Natural killer cell (primary cell): Measurements from ENCODE around the gene TNIP3. TPM values are rescaled to one million over a fixed set of nuclear protein-coding genes. Genes with fewer than 3 reads are reported as not detected.

Experiments
- ATAC-seq, 3 donors: fragments of 150-1000 bp in 2 of 3; fragments of 200-7000 bp in 1 of 3; cut with Tn5 transposase; 1 replicate in 1 of 3; 2 replicates in 2 of 3; pipeline ENCODE4 v1.10.0; 2021; ENCODE audit warnings: mild to moderate bottlenecking in 2 of 3, moderate library complexity in 2 of 3
- DNase-seq, 2 donors: peaks; one replicate each; pipeline versions ENCODE4 v3.0.0 to v3.0.0-alpha.2; 2013 to 2021; ENCODE audit warnings: mixed read lengths in 1 of 2
- H3K27ac ChIP-seq: one replicate; pipeline ENCODE4 v1.5.1; 2013; ENCODE audit warnings: mild to moderate bottlenecking, low read length
- H3K27me3 ChIP-seq: one replicate; pipeline ENCODE4 v1.6.1; 2013; ENCODE audit warnings: low read length; ENCODE audit not compliant: control insufficient read depth, insufficient read depth
- H3K36me3 ChIP-seq: one replicate; pipeline ENCODE4 v1.6.1; 2013; ENCODE audit warnings: low read length; ENCODE audit not compliant: control insufficient read depth, insufficient read depth
- H3K4me1 ChIP-seq: one replicate; pipeline ENCODE4 v1.6.1; 2013; ENCODE audit warnings: low read length; ENCODE audit not compliant: control insufficient read depth, insufficient read depth
- H3K4me3 ChIP-seq: one replicate; pipeline ENCODE4 v1.5.1; 2013; ENCODE audit warnings: low read length
- H3K9me3 ChIP-seq: one replicate; pipeline ENCODE4 v1.6.1; 2013; ENCODE audit warnings: low read length; ENCODE audit not compliant: control insufficient read depth, insufficient read depth
- H3K27ac Mint-ChIP-seq, 2 donors: one replicate each; pipeline ENCODE4 v1.8.0; 2022; ENCODE audit warnings: mild to moderate bottlenecking in 2 of 2, mixed read lengths in 2 of 2, moderate library complexity in 1 of 2
- H3K27me3 Mint-ChIP-seq, 2 donors: one replicate each; pipeline ENCODE4 v1.8.0; 2022; ENCODE audit warnings: low read depth in 2 of 2, mixed read lengths in 2 of 2
- H3K36me3 Mint-ChIP-seq: one replicate; pipeline ENCODE4 v1.8.0; 2022; ENCODE audit warnings: mixed read lengths
- H3K4me1 Mint-ChIP-seq, 2 donors: one replicate each; pipeline ENCODE4 v1.8.0; 2022; ENCODE audit warnings: mixed read lengths in 2 of 2
- H3K4me3 Mint-ChIP-seq: one replicate; pipeline ENCODE4 v1.8.0; 2022; ENCODE audit warnings: mild to moderate bottlenecking, moderate library complexity, mixed read lengths
- H3K9me3 Mint-ChIP-seq, 2 donors: one replicate each; pipeline ENCODE4 v1.8.0; 2022; ENCODE audit warnings: mixed read lengths in 2 of 2
- CTCF ChIP-seq: fragments of 200-600 bp; IDR thresholded peaks from one replicate; pipeline ENCODE4 v1.8.0; 2022; ENCODE audit warnings: antibody characterized with exemption
- WGBS: methylation state at CpG from one replicate; pipeline ENCODE4 v1.1.7; 2013; ENCODE audit warnings: missing lambda C conversion rate; ENCODE audit not compliant: insufficient coverage; 5-methylcytosine and 5-hydroxymethylcytosine counted together
- intact Hi-C: fragments of 100-400 bp; cut with micrococcal nuclease; formaldehyde crosslinking; loops from one replicate; pipeline ENCODE4 v1.14.2; 2022
- total RNA-seq, 4 donors: library from RNA; stranded (reverse); fragments of 120-200 nt in 1 of 4; gene quantifications; one replicate each; pipeline versions ENCODE4 v1.2.3 to v1.2.4, GENCODE V29; 2013 to 2022

The TNIP3 gene
- total RNA-seq, 3 donors from 2014 or later (not counting 1 experiment from before 2014, with no cell fraction given) = 0.45 to 2.5 (median 0.64) TPM

GRCh38 chr4:121187206-121187605 lies 23.1 kb upstream of the TNIP3 start:
- TF ChIP-seq CTCF = no peak
- Histone ChIP-seq H3K4me1 (peaks cover 29% of the 10 kb centered on the region), H3K27me3 (no peaks in the 10 kb centered on the region), H3K4me3 (no peak overlapping the region), H3K27ac (no peak overlapping the region), H3K36me3 (no peaks in the 10 kb centered on the region), H3K9me3 (no peaks in the 10 kb centered on the region)
- DNase-seq (no peak), ATAC-seq (no peak)
- Mint-ChIP-seq H3K36me3 (no peaks in the 10 kb centered on the region), H3K4me1 (peaks cover 56 to 59% of the 10 kb centered on the region in 2 donors), H3K27ac (peak overlapping the region; percentile 36 to 47), H3K27me3 (no peaks in the 10 kb centered on the region), H3K4me3 (no peak overlapping the region), H3K9me3 (no peaks in the 10 kb centered on the region)
- intact Hi-C loops = loop anchor here (10.0 kb wide), 1 partner anchor 1112 kb away; no protein-coding TSS in a partner anchor
- WGBS = 91% methylated on average over 1 of the region's 1 CpG

GRCh38 chr4:121185960-121186359 lies 21.8 kb upstream of the TNIP3 start:
- H3K4me1 ChIP-seq = peaks cover 26% of the 10 kb centered on the region
- 52% methylated on average over 10 of the region's 10 CpGs for WGBS
- no peaks in the 10 kb centered on the region for H3K27me3 ChIP-seq

GRCh38 chr4:121183989-121184388 lies 19.9 kb upstream of the TNIP3 start:
- H3K4me3 ChIP-seq = no peak overlapping the region
- peaks cover 20% of the 10 kb centered on the region for H3K4me1 ChIP-seq
- H3K27me3 ChIP-seq = no peaks in the 10 kb centered on the region
- ATAC-seq (no peak), DNase-seq (no peak)
- no peaks in the 10 kb centered on the region for H3K9me3 ChIP-seq
- intact Hi-C loops = loop anchor here (10.0 kb wide), 1 partner anchor 1109 kb away; no protein-coding TSS in a partner anchor
- no CpG with 5 or more reads among the region's 1 CpG for WGBS
- no peak overlapping the region for H3K4me3 Mint-ChIP-seq
- H3K36me3 Mint-ChIP-seq = no peaks in the 10 kb centered on the region
- H3K4me1 Mint-ChIP-seq = peaks cover 48 to 57% of the 10 kb centered on the region in 2 donors
- H3K27ac ChIP-seq = no peak overlapping the region
- TF ChIP-seq CTCF = no peak
- no peaks in the 10 kb centered on the region for H3K9me3 Mint-ChIP-seq
- no peaks in the 10 kb centered on the region for H3K36me3 ChIP-seq
- peak overlapping the region in 1 of 2 donors; percentile 20 for H3K27ac Mint-ChIP-seq
- peaks cover 0 to 2% of the 10 kb centered on the region in 2 donors for H3K27me3 Mint-ChIP-seq

More at GRCh38 chr4:121185960-121186359, 21.8 kb upstream of the TNIP3 start:
- Histone ChIP-seq H3K36me3 (no peaks in the 10 kb centered on the region), H3K27ac (no peak overlapping the region), H3K4me3 (no peak overlapping the region), H3K9me3 (no peaks in the 10 kb centered on the region)
- H3K4me1 Mint-ChIP-seq = peaks cover 57 to 63% of the 10 kb centered on the region in 2 donors
- H3K27me3 Mint-ChIP-seq = no peaks in the 10 kb centered on the region
- ATAC-seq (no peak), DNase-seq (no peak)
- H3K27ac Mint-ChIP-seq = peak overlapping the region; percentile 57 to 58
- TF ChIP-seq CTCF = no peak
- intact Hi-C loops = loop anchor here (10.0 kb wide), 1 partner anchor 1111 kb away; no protein-coding TSS in a partner anchor
- H3K36me3 Mint-ChIP-seq = no peaks in the 10 kb centered on the region
- H3K4me3 Mint-ChIP-seq = no peak overlapping the region
- H3K9me3 Mint-ChIP-seq = no peaks in the 10 kb centered on the region

GRCh38 chr4:121183361-121183760 lies 19.2 kb upstream of the TNIP3 start:
- intact Hi-C loops = loop anchor here (10.0 kb wide), 1 partner anchor 1109 kb away; no protein-coding TSS in a partner anchor
- Histone ChIP-seq H3K27ac (peak overlapping the region; percentile 94), H3K9me3 (no peaks in the 10 kb centered on the region), H3K4me3 (no peak overlapping the region), H3K4me1 (peaks cover 16% of the 10 kb centered on the region), H3K36me3 (no peaks in the 10 kb centered on the region), H3K27me3 (no peaks in the 10 kb centered on the region)
- DNase-seq = peak in 1 of 2 donors; percentile 40
- ATAC-seq = peak; percentile 67 to 79 (median 68)
- 64% methylated on average over 3 of the region's 3 CpGs for WGBS
- Mint-ChIP-seq H3K4me3 (peak overlapping the region; percentile 43), H3K9me3 (no peaks in the 10 kb centered on the region), H3K27me3 (peaks cover 0 to 2% of the 10 kb centered on the region in 2 donors), H3K36me3 (no peaks in the 10 kb centered on the region), H3K27ac (peak overlapping the region; percentile 77 to 95), H3K4me1 (peaks cover 47 to 56% of the 10 kb centered on the region in 2 donors)
- TF ChIP-seq CTCF = no peak
